K562 (cell line): ENCODE measurements around the gene TRNP1. TPM values are rescaled to one million over a fixed set of nuclear protein-coding genes. Genes with fewer than 3 reads are reported as not detected.

Source experiments
- CBX1 ChIP-seq: sonication (generic); IDR thresholded peaks from 2 replicates; pipeline ENCODE4 v1.6.1; 2016; ENCODE audit warnings: antibody characterized with exemption, low read depth, mild to moderate bottlenecking
- CHCHD3 ChIP-seq: fragments of 250-450 bp; sonication (Bioruptor Pico); IDR thresholded peaks from 2 replicates; pipeline ENCODE4 v2.1.2; 2022; ENCODE audit warnings: mild to moderate bottlenecking
- CLOCK ChIP-seq: fragments of 250-450 bp; sonication (Bioruptor Pico); IDR thresholded peaks from 2 replicates; pipeline ENCODE4 v1.4.0; 2020; ENCODE audit warnings: mild to moderate bottlenecking, moderate library complexity, borderline replicate concordance
- CREB3 ChIP-seq: fragments of 450-650 bp; conservative IDR thresholded peaks from 2 replicates; pipeline ENCODE4 v1.6.1; 2016; ENCODE audit warnings: missing genetic modification characterization, low read depth, mild to moderate bottlenecking, missing compliant biosample characterization, moderate library complexity
- CXXC5 ChIP-seq: fragments of 250-450 bp; sonication (Bioruptor Pico); IDR thresholded peaks from 2 replicates; pipeline ENCODE4 v1.8.0; 2022; ENCODE audit warnings: inconsistent platforms, mild to moderate bottlenecking, moderate library complexity
- ETV6 ChIP-seq, 3 experiments: fragments of 150-350 bp in 1 of 3; sonication (generic) in 1 of 3; formaldehyde crosslinking in 1 of 3; IDR thresholded peaks; 2 replicates each; pipeline versions ENCODE4 v1.6.1 to v1.8.0; 2014 to 2022; ENCODE audit warnings: borderline replicate concordance in 2 of 3, low read depth in 2 of 3, antibody characterized with exemption in 1 of 3, low read length in 1 of 3, mild to moderate bottlenecking in 1 of 3, missing genetic modification reagents in 1 of 3
- FUS ChIP-seq: fragments of 200-400 bp; formaldehyde crosslinking; optimal IDR thresholded peaks from 2 replicates; pipeline ENCODE3; 2017; ENCODE audit warnings: low read depth, low read length
- GTF2E2 ChIP-seq: fragments of 200-800 bp; sonication (Bioruptor generic); IDR thresholded peaks from 2 replicates; pipeline ENCODE4 v1.6.1; 2016; ENCODE audit warnings: missing genetic modification characterization, missing compliant biosample characterization
- HDAC2 ChIP-seq: fragments of 450-650 bp; IDR thresholded peaks from 2 replicates; pipeline ENCODE4 v1.6.1; 2016; ENCODE audit warnings: mild to moderate bottlenecking
- NCOA4 ChIP-seq: fragments of 450-650 bp; IDR thresholded peaks from 2 replicates; pipeline ENCODE4 v1.6.1; 2018; ENCODE audit warnings: mild to moderate bottlenecking; ENCODE audit not compliant: partially characterized antibody
- PBX2 ChIP-seq, 2 experiments: IDR thresholded peaks in 1 of 2; conservative IDR thresholded peaks in 1 of 2; 2 replicates each; pipeline ENCODE4 v1.6.1; 2016; ENCODE audit warnings: low read depth in 2 of 2, mild to moderate bottlenecking in 1 of 2, missing compliant biosample characterization in 1 of 2, missing genetic modification characterization in 1 of 2, moderate library complexity in 1 of 2
- PKNOX1 ChIP-seq: fragments of 450-650 bp; IDR thresholded peaks from 2 replicates; pipeline ENCODE4 v1.6.1; 2016
- RBM15 ChIP-seq: fragments of 200-400 bp; formaldehyde crosslinking; IDR thresholded peaks from 2 replicates; pipeline ENCODE4 v1.6.1; 2018; ENCODE audit warnings: mild to moderate bottlenecking, low read length, moderate library complexity; ENCODE audit not compliant: insufficient read depth
- RNF2 ChIP-seq: sonication (generic); IDR thresholded peaks from 2 replicates; pipeline ENCODE4 v1.6.1; 2016
- SMARCA4 ChIP-seq: fragments of 450-650 bp; IDR thresholded peaks from 2 replicates; pipeline ENCODE4 v1.6.1; 2016
- SMARCE1 ChIP-seq: fragments of 450-650 bp; IDR thresholded peaks from 2 replicates; pipeline ENCODE4 v1.7.1; 2016; ENCODE audit warnings: mild to moderate bottlenecking
- SNIP1 ChIP-seq: fragments of 450-650 bp; IDR thresholded peaks from 2 replicates; pipeline ENCODE4 v1.7.1; 2017; ENCODE audit warnings: low read depth, mild to moderate bottlenecking
- SP2 ChIP-seq: IDR thresholded peaks from 2 replicates; pipeline ENCODE4 v1.6.1; 2011; ENCODE audit warnings: mild to moderate bottlenecking, low read depth, low read length, moderate library complexity; ENCODE audit not compliant: poor library complexity, severe bottlenecking; ENCODE audit errors: extremely low read depth
- TRIM24 ChIP-seq, 2 experiments: fragments of 450-650 bp; IDR thresholded peaks; 2 replicates each; pipeline ENCODE4 v1.6.1; 2016
- ZBTB7A ChIP-seq: IDR thresholded peaks from 2 replicates; pipeline ENCODE4 v1.6.1; 2011; ENCODE audit warnings: low read depth, mild to moderate bottlenecking, low read length, moderate library complexity, borderline replicate concordance; ENCODE audit not compliant: control insufficient read depth
- ZSCAN32 ChIP-seq: fragments of 450-650 bp; formaldehyde crosslinking; IDR thresholded peaks from 2 replicates; pipeline ENCODE4 v1.4.0; 2020; ENCODE audit warnings: mild to moderate bottlenecking, moderate library complexity
- polyA plus RNA-seq, 8 experiments: library from polyadenylated mRNA; depleted of rRNA in 4 of 8; stranded (reverse) in 5 of 8; unstranded in 3 of 8; fragments of >200 nt; fragmentation: Nextera tagmentation in 2 of 8; fragmentation: Illumina TruSeq in 1 of 8; extraction: Ambion mirVana in 2 of 8; extraction: Trizol in 1 of 8; gene quantifications; 2 replicates each; pipeline versions ENCODE4 v1.2.1 to v1.2.3, GENCODE V29; 2011 to 2014; ENCODE audit warnings: inconsistent platforms in 1 of 8, missing spikeins in 1 of 8
- total RNA-seq, 7 experiments: library from RNA; depleted of rRNA in 6 of 7; stranded (reverse); fragments of >200 nt in 6 of 7; fragmentation: Illumina TruSeq in 2 of 7; extraction: Trizol in 2 of 7; gene quantifications; 2 replicates each; pipeline versions ENCODE4 v1.2.1 to v1.2.3, GENCODE V29; 2011 to 2021; ENCODE audit warnings: low replicate concordance in 1 of 7

TRNP1 gene
- total and polyA plus RNA-seq, 9 of the 15 experiments (the other 6 are each of a cell fraction or from before 2014, with no cell fraction given), result 0.03 to 1.3 (median 0.95) TPM

- no peak for TF ChIP-seq FUS
- no peak for TF ChIP-seq SMARCE1
- no peak for TF ChIP-seq RNF2
- no peak for TF ChIP-seq SMARCA4
- no peak for TF ChIP-seq NCOA4
- TF ChIP-seq CHCHD3 (CRISPR knock-in tag), result no peak
- no peak for TF ChIP-seq ETV6 (IDR thresholded peaks at IDR 0.05; ENCODE audit: borderline replicate concordance in 1 of 2, low read depth in 2 of 2, low read length in 1 of 2)
- TF ChIP-seq ETV6 (CRISPR knock-in tag; IDR thresholded peaks at IDR 0.05; ENCODE audit: borderline replicate concordance), result no peak
- TF ChIP-seq TRIM24 (IDR thresholded peaks at IDR 0.05), result no peak
- 0 out of 2 replicates have a peak, but pooled peaks have one; percentile 63 for TF ChIP-seq GTF2E2 (tag)
- no peak for TF ChIP-seq CLOCK (CRISPR knock-in tag)
- TF ChIP-seq RBM15, result no peak
- no peak for TF ChIP-seq PBX2 (CRISPR knock-in tag; IDR thresholded peaks at IDR 0.05; ENCODE audit: low read depth)
- TF ChIP-seq PBX2 (tag; conservative IDR thresholded peaks at IDR 0.05; ENCODE audit: low read depth), result peak; percentile 23; the same call in 1 of the 2 replicates
- peak; percentile 40 for TF ChIP-seq CXXC5
- peak; percentile 23; the same call in 1 of the 2 replicates for TF ChIP-seq PKNOX1
- no peak for TF ChIP-seq CBX1
- TF ChIP-seq ZBTB7A, result peak; percentile 50; the same call in 1 of the 2 replicates
- no peak for TF ChIP-seq ZSCAN32 (CRISPR knock-in tag)
- no peak for TF ChIP-seq HDAC2
- TF ChIP-seq SP2, result no peak
- TF ChIP-seq SNIP1, result no peak
- TF ChIP-seq CREB3, result 0 out of 2 replicates have a peak, but pooled peaks have one; percentile 30
Observed at GRCh38 chr1:27021354-27022031, 28.0 kb downstream of the TRNP1 start (continued).
